ENCODE data around the gene NACC2. TPM values are rescaled to one million over a fixed set of nuclear protein-coding genes. Genes with fewer than 3 reads are reported as not detected.
"Not testable (repeated sequence)": the region's sequence is repeated elsewhere in the genome, so short reads cannot be mapped to it uniquely, and the experiment has no call there.

Gene NACC2
- polyA plus RNA-seq, 3 donors from 2014 or later, result 2.1 to 6.2 (median 2.8) TPM

DNA sequence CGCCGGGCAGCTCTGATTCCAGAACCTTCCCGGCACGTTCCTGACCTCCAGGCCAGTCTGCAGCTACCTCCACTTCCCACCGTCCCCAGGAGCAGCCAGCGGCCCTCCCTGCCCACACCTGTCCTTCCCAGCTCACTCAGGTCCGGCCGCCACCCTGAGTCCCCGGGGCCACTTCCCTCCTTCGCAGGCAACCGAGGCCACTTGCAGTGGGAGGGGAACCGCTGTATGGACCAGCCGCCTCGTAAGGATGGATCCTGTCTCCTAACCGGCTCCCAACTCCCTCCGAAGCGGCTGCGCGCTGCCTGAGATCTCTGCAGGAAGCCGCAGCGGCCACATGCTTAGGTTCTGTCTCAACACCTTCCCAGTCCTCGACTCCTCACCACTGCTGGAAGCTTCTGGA, 16.1 kb upstream of the NACC2 start:
- Mint-ChIP-seq H3K27me3 (ENCODE audit: low read depth in 3 of 3) (peaks cover 0 to 20% (median 6%) of the 10 kb centered on the region in 3 donors), H3K9me3 (no peaks in the 10 kb centered on the region), H3K27ac (peak overlapping the region in 3 of 6 donors; percentile 14 to 48 (median 37)), H3K36me3 (no peaks in the 10 kb centered on the region), H3K4me3 (peak overlapping the region in 4 of 5 donors; percentile 7 to 46 (median 43)), H3K4me1 (peaks cover 50 to 54% of the 10 kb centered on the region in 2 donors)
- DNase-seq, result no peak

DNA sequence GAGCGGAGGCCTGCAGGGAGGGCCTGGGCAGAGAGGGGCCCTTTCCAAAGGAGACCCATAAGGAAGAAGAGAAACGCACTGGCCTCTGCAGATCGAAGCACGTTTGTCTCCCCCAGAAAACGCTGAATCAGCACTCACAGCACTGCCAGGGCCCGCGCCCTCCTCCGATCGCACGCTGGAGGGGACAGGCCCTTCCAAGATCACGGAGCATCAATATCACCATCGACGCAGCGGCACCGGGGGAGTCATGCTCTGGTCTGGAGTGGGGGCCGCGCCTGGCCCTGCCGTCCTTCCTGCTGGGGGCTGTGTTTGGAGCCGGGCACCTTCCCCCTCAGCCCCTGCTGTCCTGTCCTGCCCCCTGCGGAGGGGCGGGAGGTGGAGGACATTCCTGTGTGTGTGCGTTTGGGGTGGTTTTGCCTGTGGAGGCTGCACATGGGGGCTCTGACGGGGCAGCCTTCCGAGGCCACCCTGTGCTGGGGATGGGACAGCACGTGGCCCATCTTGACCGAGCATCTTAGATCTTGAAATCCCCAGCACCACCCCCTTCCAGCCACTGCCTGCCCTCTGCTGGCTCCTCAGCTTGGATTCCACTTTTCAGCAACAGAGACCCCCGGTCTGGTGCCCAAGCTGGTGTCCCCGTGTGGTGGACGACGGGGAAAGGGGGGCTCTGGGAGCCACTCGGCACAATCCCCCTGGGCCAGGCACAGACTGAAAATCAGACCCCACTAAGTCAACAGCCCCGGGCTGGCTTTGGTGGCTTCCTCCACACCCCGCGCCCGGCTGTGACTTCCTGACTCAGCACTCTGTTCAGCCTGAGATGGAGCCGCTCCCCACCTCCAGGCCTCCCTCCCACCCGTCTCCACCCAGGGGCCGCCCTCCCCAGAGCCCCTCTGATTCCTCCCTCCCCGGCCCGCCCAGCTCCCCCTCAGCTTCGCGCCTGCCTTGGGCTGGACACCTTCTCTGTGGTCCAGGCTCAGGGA, 15.3 kb upstream of the NACC2 start:
- peaks cover 0 to 20% (median 6%) of the 10 kb centered on the region in 3 donors for H3K27me3 Mint-ChIP-seq (ENCODE audit: low read depth in 3 of 3)
- peaks cover 58 to 63% of the 10 kb centered on the region in 2 donors for H3K4me1 Mint-ChIP-seq

DNA sequence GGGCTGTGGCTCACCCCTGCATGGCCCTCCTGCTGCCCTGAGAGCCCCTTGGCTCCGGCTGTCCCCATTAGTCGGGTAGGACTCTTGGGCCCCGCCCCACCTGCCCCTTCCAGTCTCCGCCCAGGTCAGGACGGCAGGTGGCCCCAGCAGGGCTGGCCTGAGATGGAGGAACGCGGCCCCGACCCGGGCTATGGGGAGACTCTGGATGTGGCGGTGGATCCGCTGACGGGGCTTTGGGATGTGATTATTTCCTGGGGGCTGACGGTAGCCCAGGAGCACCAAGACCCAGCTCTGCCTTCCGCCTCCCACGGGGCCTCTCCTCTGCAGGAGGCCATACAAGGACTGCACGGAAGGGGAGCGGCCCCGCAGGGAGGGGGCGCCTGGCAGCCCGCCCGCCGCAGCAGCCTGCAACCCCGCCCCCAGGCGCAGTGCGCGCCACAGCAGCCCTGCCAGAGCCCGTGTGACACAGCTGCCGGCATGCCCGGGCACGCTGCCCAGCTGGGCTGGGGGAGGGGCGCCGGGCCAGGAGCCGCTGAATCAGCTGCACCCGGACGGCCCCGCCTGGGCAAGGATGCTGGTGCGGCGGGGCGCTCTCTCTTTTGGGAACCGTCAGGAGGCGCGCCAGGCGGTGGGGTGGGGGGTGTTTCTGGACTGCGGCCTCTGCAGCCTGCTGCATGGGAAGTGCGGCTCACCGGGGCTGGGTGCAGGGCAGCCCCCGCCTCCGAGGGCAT, 14.4 kb upstream of the NACC2 start:
- Mint-ChIP-seq H3K27ac (peak overlapping the region; percentile 77 to 91 (median 89)), H3K4me1 (peaks cover 59 to 70% of the 10 kb centered on the region in 2 donors), H3K9me3 (no peaks in the 10 kb centered on the region), H3K27me3 (ENCODE audit: low read depth in 3 of 3) (peaks cover 0 to 20% (median 6%) of the 10 kb centered on the region in 3 donors), H3K4me3 (peak overlapping the region; percentile 81 to 86 (median 86)), H3K36me3 (no peaks in the 10 kb centered on the region)
- DNase-seq, result peak; percentile 87 to 91 (median 88)

More for the DNA sequence above, 15.3 kb upstream of the NACC2 start:
- Mint-ChIP-seq H3K4me3 (peak overlapping the region; percentile 80 to 86 (median 86)), H3K27ac (peak overlapping the region; percentile 62 to 86 (median 76)), H3K9me3 (no peaks in the 10 kb centered on the region), H3K36me3 (no peaks in the 10 kb centered on the region)
- DNase-seq, result peak in 1 of 3 donors; percentile 35

DNA sequence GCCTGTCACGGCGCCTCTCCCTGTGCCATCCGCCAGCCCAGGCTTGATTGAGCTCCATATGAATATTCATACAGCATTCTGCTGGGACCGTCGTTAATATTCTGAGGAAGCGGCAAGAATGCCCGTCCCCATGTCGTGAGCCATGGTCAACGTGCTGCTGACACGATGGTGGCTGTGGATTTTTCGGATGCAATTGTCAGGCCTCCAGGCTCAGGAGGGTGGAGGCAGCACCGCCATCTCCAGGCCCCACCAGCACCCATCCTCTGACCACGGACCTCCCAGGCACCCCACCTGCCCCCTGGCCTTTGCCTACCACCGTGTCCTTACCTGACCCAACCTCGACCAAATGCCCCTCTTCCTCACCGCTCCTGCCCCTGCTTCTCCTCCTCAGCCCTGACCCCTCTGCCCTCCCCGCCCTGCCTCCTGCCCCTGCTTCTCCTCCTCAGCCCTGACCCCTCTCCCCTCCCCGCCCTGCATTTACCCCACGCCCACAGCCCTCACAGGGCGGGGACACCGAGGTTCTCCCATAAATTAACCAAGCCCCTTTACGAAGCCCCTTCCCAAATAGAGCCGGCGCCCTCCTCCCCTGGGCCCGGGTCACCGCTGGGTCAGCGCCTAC, 13.7 kb upstream of the NACC2 start:
- no peaks in the 10 kb centered on the region for H3K36me3 Mint-ChIP-seq
- peak overlapping the region; percentile 67 to 97 (median 88) for H3K27ac Mint-ChIP-seq
- H3K4me1 Mint-ChIP-seq, result peaks cover 55 to 70% of the 10 kb centered on the region in 2 donors
- DNase-seq, result no peak
- no peaks in the 10 kb centered on the region for H3K9me3 Mint-ChIP-seq
- H3K27me3 Mint-ChIP-seq (ENCODE audit: low read depth in 3 of 3), result peaks cover 0 to 20% (median 6%) of the 10 kb centered on the region in 3 donors
- peak overlapping the region; percentile 73 to 86 (median 85) for H3K4me3 Mint-ChIP-seq

DNA sequence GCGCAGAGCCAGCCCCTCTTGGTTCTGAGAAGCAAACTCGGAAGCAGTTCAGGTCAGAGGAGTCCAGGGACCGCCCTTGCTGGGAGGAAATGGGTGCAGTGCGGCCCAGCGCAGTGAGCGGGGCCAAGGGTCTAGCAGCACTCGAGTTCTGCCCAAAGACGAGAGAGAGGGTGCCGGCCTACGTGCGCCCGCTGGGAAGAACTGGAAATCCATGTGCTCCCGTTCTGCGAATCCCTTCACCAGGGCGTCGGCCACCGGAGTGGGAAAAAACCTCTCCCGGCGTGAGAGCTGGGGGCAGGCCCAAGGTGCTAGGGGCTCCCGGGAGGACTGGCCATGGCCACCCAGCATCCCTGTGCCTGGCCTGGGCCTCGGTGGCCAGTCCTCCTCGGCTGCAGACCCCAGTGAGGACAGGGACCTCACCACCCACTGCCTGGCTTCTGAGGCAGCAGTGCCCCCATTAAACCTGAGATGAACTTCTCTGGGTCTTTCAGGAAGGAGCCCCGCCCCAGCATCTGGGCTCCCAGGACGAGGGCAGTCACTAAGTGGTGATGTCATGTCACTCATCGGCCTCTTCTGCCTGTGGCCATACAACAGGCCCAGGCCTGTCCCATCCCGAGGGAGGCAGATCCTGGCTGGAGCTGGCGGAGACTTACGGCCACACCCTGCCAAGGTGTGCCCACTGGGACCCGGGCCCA, 13.0 kb upstream of the NACC2 start:
- Mint-ChIP-seq H3K4me1 (peaks cover 49 to 66% of the 10 kb centered on the region in 2 donors), H3K27ac (peak overlapping the region; percentile 91 to 97 (median 96)), H3K27me3 (ENCODE audit: low read depth in 3 of 3) (peaks cover 0 to 18% (median 6%) of the 10 kb centered on the region in 3 donors), H3K9me3 (no peaks in the 10 kb centered on the region), H3K4me3 (peak overlapping the region; percentile 85 to 91 (median 86)), H3K36me3 (no peaks in the 10 kb centered on the region)
- no peak for DNase-seq

DNA sequence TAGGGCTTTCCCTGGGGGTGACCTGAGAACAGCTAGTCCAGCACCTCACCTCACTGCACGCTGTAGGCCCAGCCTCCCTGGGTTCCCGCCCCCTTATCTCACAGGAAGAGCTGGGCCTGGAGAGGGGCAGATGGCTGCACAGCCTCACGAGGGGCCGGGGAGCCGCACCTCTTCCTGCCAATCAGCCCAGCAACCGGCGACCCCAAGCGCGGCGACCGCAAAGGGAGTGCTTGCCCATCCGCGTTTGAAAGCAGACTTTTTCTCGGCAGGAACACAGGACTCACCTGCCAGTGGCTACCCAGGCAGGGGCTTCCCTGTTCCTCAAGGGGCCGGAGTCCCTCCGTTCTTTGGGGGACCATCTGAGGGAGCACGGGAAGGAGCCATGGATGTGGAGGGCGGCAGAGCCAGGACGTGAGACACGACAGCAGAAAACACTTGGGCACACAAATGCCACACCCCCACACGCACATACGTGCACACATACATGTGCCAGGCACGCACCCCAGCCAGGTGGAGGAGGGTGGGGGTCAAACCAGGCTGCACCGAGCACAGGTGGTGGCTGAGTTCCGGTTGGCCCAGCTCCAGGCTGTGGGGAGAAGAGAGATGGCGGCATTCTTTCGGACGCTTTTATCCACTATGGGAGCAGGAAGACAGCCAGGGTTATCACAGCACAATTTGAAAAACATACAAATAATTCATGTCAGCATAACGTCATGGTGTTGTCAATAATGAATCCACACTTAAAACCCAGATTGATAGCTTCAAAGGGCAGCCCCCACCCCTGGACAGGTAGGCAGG, 12.3 kb upstream of the NACC2 start:
- Mint-ChIP-seq H3K9me3 (no peaks in the 10 kb centered on the region), H3K4me3 (peak overlapping the region; percentile 85 to 91 (median 86)), H3K27ac (peak overlapping the region; percentile 91 to 97 (median 96)), H3K36me3 (no peaks in the 10 kb centered on the region), H3K4me1 (peaks cover 48 to 65% of the 10 kb centered on the region in 2 donors), H3K27me3 (ENCODE audit: low read depth in 3 of 3) (peaks cover 0 to 18% (median 6%) of the 10 kb centered on the region in 3 donors)
- DNase-seq, result peak; percentile 78 to 79 (median 79)

DNA sequence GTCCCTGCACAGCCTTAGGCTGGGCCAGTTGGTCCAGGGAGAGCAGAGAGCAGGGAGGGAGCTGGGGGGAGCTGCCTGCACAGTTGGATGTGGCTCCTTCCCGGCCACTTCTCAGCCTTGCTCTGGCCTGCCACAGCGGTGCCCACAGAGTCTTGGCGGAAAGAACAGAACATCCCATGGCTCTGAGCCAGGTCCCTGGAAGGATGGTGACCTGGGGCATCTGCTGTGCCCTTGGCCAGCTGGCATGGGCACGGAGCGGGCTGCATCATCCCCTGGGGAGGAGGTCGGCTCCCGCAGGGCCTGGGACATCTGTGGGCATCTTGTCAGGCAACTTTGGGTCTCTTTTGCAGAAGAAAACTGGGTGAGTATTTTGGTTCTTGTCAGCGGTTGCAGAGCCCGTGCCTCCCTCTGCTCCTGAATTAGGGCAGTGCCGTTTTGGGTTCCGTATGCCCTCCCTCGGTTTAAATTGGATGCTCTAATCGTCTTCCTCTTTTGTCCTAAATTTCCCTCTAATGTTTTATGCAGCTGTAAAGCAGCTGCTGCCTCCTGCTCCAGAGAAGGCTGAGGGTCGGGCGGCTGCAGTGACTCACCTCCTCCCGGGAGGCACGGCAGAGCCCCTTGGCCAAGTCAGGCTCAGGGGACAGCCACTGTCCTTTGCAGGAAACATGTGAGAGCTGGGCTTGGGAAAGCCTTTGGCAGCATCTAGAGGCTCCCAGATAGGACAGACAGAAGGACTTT, 10.5 kb upstream of the NACC2 start:
- peak overlapping the region; percentile 91 to 97 (median 96) for H3K27ac Mint-ChIP-seq
- H3K27me3 Mint-ChIP-seq (ENCODE audit: low read depth in 3 of 3), result peaks cover 0 to 18% (median 6%) of the 10 kb centered on the region in 3 donors
- no peak for DNase-seq
- H3K36me3 Mint-ChIP-seq, result no peaks in the 10 kb centered on the region
- H3K4me1 Mint-ChIP-seq, result peaks cover 46 to 51% of the 10 kb centered on the region in 2 donors
- peak overlapping the region in 4 of 5 donors; percentile 38 to 91 (median 64) for H3K4me3 Mint-ChIP-seq
- H3K9me3 Mint-ChIP-seq, result no peaks in the 10 kb centered on the region

DNA sequence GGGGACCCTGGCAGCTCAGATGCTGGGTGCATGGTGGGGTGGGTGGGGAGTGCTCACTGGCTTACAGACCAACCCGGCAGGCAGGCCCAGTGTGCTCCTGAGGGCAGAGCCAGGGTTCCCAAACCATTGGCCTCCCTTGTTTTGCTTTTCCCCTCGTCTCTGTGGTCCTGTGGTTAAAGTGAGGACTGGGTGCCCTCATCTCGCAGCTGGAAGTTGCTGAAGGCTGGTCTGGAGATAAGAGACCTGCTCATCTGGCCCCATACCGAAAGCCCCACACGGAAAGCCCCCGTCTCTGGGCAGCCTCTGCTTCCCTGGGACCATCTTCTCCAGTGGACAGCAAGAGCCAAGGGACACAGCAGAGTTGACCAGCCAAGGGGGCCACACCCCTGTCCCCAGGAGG, 9.8 kb upstream of the NACC2 start:
- Mint-ChIP-seq H3K27me3 (ENCODE audit: low read depth in 3 of 3) (peaks cover 0 to 16% (median 6%) of the 10 kb centered on the region in 3 donors), H3K27ac (peak overlapping the region in 4 of 6 donors; percentile 14 to 97 (median 21)), H3K9me3 (no peaks in the 10 kb centered on the region), H3K36me3 (no peaks in the 10 kb centered on the region), H3K4me3 (peak overlapping the region in 1 of 5 donors; percentile 50), H3K4me1 (peaks cover 40 to 45% of the 10 kb centered on the region in 2 donors)
- no peak for DNase-seq

DNA sequence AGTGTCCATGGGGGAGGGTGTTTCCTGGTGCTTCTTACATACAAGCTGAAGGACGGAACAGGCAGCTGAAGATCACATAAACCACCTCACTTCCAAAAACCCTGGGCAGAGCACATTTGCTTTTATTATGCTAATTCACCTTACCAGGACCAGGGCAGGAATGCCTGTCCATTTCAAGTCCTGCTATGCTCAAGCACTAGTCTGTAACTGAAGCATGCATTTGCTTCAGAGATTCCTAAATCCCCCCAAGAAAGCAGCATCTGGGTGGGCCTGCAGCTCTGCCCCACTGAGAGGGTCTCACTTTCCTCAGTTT, 9.4 kb upstream of the NACC2 start:
- no peaks in the 10 kb centered on the region for H3K9me3 Mint-ChIP-seq
- peak overlapping the region in 3 of 6 donors; percentile 14 to 40 (median 16) for H3K27ac Mint-ChIP-seq
- peaks cover 40 to 45% of the 10 kb centered on the region in 2 donors for H3K4me1 Mint-ChIP-seq
- peaks cover 0 to 16% (median 6%) of the 10 kb centered on the region in 3 donors for H3K27me3 Mint-ChIP-seq (ENCODE audit: low read depth in 3 of 3)
- no peak for DNase-seq
- H3K36me3 Mint-ChIP-seq, result no peaks in the 10 kb centered on the region
- peak overlapping the region in 1 of 5 donors; percentile 40 for H3K4me3 Mint-ChIP-seq

DNA sequence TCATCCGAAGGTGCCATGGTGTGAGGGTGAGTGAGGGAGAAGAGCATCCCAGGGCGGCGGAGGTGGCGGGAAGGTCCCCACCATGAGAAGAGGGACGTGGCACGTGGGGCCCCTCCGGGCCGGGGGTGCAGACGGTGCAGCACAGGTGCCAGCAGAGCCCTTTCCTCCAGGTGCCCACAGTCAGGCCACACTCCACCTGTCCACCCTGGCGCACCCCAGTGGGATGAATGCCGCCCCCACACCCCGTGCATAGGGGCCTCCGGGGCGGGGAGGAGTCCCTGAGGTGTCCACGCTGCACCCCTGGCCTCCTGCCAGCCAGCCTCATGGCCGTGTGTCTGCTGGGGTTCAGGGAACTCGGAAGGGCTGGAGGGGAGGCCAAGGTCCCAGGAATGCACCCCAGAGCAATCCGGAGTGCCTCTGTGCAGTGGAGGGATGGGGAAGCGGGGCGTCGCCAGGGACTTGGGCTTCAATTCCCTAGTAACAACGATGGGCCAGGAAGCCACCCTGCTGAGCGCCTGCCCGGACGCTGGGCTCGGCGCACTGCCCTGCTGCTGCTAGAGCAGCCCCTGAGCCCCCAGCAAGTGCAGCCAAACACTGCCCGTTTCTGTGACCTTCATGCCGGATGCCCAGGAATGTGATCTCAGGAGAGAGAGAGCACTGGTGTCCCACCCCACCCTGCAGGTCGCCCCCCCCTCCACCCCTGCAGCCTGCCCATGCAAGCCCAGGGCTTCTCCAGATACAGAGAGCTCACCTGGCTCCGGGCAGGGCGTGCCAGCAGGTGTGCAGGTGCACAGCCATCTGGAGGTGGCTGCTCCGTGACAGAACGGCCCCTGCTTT, 8.8 kb upstream of the NACC2 start:
- peaks cover 0 to 18% (median 6%) of the 10 kb centered on the region in 3 donors for H3K27me3 Mint-ChIP-seq (ENCODE audit: low read depth in 3 of 3)
- H3K36me3 Mint-ChIP-seq, result no peaks in the 10 kb centered on the region
- peak overlapping the region in 1 of 5 donors; percentile 40 for H3K4me3 Mint-ChIP-seq

DNA sequence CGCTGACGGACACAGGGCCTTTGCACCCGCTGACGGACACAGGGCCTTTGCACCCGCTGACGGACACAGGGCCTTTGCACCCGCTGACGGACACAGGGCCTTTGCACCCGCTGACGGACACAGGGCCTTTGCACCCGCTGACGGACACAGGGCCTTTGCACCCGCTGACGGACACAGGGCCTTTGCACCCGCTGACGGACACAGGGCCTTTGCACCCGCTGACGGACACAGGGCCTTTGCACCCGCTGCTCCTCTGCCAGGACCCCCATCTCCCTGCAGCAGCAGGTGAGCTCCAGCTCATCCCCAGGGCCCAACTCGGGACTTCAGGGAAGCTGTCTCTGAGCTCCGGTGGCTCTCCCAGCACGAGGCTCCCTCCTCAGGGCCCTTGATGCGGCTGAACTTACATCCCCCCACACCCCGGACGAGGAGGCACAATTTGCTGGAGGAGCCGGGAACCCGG, 6.6 kb upstream of the NACC2 start:
- H3K27me3 Mint-ChIP-seq (ENCODE audit: low read depth in 3 of 3), result peaks cover 0 to 11% (median 2%) of the 10 kb centered on the region in 3 donors
- DNase-seq, H3K9me3 Mint-ChIP-seq, H3K36me3 Mint-ChIP-seq, H3K27ac Mint-ChIP-seq, H3K4me3 Mint-ChIP-seq: not testable (repeated sequence)
- peaks cover 31 to 39% of the 10 kb centered on the region in 2 donors for H3K4me1 Mint-ChIP-seq

More for the DNA sequence above, 8.8 kb upstream of the NACC2 start:
- Mint-ChIP-seq H3K4me1 (peaks cover 46 to 47% of the 10 kb centered on the region in 2 donors), H3K27ac (peak overlapping the region in 3 of 6 donors; percentile 14 to 40 (median 16)), H3K9me3 (no peaks in the 10 kb centered on the region)
- no peak for DNase-seq
